ENCODE measurements around the gene PKP4.

DNA sequence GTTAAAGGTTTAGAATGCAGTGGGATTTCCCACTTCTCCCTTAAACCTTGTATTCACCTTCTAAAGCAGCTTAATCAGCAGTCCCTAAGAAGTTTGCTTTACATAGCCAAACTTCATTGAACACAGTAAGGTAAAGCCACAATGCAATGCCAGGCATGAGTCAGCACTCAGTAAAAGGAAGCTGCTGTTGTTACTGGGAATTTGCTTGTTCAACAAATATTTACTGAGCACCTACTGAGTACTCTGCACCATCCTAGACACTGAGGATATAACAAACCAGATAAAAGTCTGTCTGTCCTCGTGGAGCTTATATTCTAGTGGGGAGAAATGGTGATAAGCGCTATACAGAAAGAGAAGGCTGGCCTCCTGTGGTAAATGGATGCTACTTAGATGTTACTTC is 162.7 kb downstream of the PKP4 start:
- TF ChIP-seq, protein P1, sequence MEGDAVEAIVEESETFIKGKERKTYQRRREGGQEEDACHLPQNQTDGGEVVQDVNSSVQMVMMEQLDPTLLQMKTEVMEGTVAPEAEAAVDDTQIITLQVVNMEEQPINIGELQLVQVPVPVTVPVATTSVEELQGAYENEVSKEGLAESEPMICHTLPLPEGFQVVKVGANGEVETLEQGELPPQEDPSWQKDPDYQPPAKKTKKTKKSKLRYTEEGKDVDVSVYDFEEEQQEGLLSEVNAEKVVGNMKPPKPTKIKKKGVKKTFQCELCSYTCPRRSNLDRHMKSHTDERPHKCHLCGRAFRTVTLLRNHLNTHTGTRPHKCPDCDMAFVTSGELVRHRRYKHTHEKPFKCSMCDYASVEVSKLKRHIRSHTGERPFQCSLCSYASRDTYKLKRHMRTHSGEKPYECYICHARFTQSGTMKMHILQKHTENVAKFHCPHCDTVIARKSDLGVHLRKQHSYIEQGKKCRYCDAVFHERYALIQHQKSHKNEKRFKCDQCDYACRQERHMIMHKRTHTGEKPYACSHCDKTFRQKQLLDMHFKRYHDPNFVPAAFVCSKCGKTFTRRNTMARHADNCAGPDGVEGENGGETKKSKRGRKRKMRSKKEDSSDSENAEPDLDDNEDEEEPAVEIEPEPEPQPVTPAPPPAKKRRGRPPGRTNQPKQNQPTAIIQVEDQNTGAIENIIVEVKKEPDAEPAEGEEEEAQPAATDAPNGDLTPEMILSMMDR (conservative IDR thresholded peaks at IDR 0.05; ENCODE audit: low read depth, low read length): no peak
- TF ChIP-seq EZH2 (IDR thresholded peaks at IDR 0.05; ENCODE audit: borderline replicate concordance, low read depth, low read length, poor library complexity, severe bottlenecking): no peak

Measured in A673 (cell line).